IPS-20b (cell line): ENCODE data around the gene NAALADL1.

Experiments
- H3K27ac ChIP-seq: one replicate; pipeline ENCODE4 v1.5.1; 2013; ENCODE audit warnings: low read length
- H3K27me3 ChIP-seq: 2 replicates; pipeline ENCODE4 v1.6.1; 2013; ENCODE audit warnings: mild to moderate bottlenecking, low read length, inconsistent platforms; ENCODE audit not compliant: insufficient read depth
- H3K36me3 ChIP-seq: 2 replicates; pipeline ENCODE4 v1.6.1; 2013; ENCODE audit warnings: low read depth, mild to moderate bottlenecking, inconsistent platforms, low read length, moderate library complexity; ENCODE audit not compliant: insufficient read depth
- H3K4me1 ChIP-seq: 2 replicates; pipeline ENCODE4 v1.6.1; 2013; ENCODE audit warnings: mild to moderate bottlenecking, control low read depth, inconsistent platforms, low read length, moderate library complexity; ENCODE audit not compliant: insufficient read depth
- H3K4me3 ChIP-seq: 2 replicates; pipeline ENCODE4 v1.5.1; 2013; ENCODE audit warnings: mild to moderate bottlenecking, low read length, inconsistent platforms
- H3K9ac ChIP-seq: 2 replicates; pipeline ENCODE4 v1.6.1; 2013; ENCODE audit warnings: low read depth, mild to moderate bottlenecking, inconsistent platforms, low read length, moderate library complexity
- H3K9me3 ChIP-seq: 2 replicates; pipeline ENCODE4 v1.6.1; 2013; ENCODE audit warnings: mild to moderate bottlenecking, low read depth, low read length, inconsistent platforms; ENCODE audit not compliant: insufficient read depth

NAALADL1 gene

GRCh38 chr11:65059959-65060824 is 1.8 kb upstream of the NAALADL1 start:
- Histone ChIP-seq H3K4me3 (no peak overlapping the region), H3K9ac (no peak overlapping the region), H3K27ac (no peak overlapping the region), H3K4me1 (no peaks in the 10 kb centered on the region), H3K9me3 (no peaks in the 10 kb centered on the region), H3K27me3 (no peaks in the 10 kb centered on the region), H3K36me3 (no peaks in the 10 kb centered on the region)

- H3K27ac ChIP-seq, result no peak overlapping the region
- no peaks in the 10 kb centered on the region for H3K4me1 ChIP-seq
- H3K27me3 ChIP-seq, result no peaks in the 10 kb centered on the region
- no peaks in the 10 kb centered on the region for H3K9me3 ChIP-seq
- no peak overlapping the region for H3K4me3 ChIP-seq
- no peak overlapping the region; the same call in 1 of the 2 replicates for H3K9ac ChIP-seq
- no peaks in the 10 kb centered on the region for H3K36me3 ChIP-seq
Measured at GRCh38 chr11:65059523-65059922, 1.2 kb upstream of the NAALADL1 start.

- no peaks in the 10 kb centered on the region for H3K36me3 ChIP-seq
- no peaks in the 10 kb centered on the region for H3K27me3 ChIP-seq
- no peak overlapping the region for H3K4me3 ChIP-seq
- no peak overlapping the region for H3K27ac ChIP-seq
- no peak overlapping the region for H3K9ac ChIP-seq
- no peaks in the 10 kb centered on the region for H3K9me3 ChIP-seq
- H3K4me1 ChIP-seq, result no peaks in the 10 kb centered on the region
Measured at GRCh38 chr11:65058012-65058411, 341 bp downstream of the NAALADL1 start.

GRCh38 chr11:65057526-65057925 is 827 bp downstream of the NAALADL1 start:
- Histone ChIP-seq H3K9ac (no peak overlapping the region), H3K4me3 (no peak overlapping the region), H3K27ac (no peak overlapping the region), H3K9me3 (no peaks in the 10 kb centered on the region), H3K27me3 (no peaks in the 10 kb centered on the region), H3K36me3 (no peaks in the 10 kb centered on the region), H3K4me1 (no peaks in the 10 kb centered on the region)

- Histone ChIP-seq H3K9ac (no peak overlapping the region), H3K9me3 (no peaks in the 10 kb centered on the region), H3K36me3 (no peaks in the 10 kb centered on the region), H3K4me3 (no peak overlapping the region), H3K27ac (no peak overlapping the region), H3K4me1 (no peaks in the 10 kb centered on the region), H3K27me3 (no peaks in the 10 kb centered on the region)
Measured at GRCh38 chr11:65056999-65057398, 1.4 kb downstream of the NAALADL1 start.

- Histone ChIP-seq H3K36me3 (no peaks in the 10 kb centered on the region), H3K9ac (no peak overlapping the region), H3K4me1 (no peaks in the 10 kb centered on the region), H3K4me3 (no peak overlapping the region), H3K27me3 (no peaks in the 10 kb centered on the region), H3K27ac (no peak overlapping the region), H3K9me3 (no peaks in the 10 kb centered on the region)
Measured at GRCh38 chr11:65055538-65055937, 2.8 kb downstream of the NAALADL1 start.

GRCh38 chr11:65053827-65054508 is 4.4 kb downstream of the NAALADL1 start:
- Histone ChIP-seq H3K27ac (no peak overlapping the region), H3K36me3 (no peaks in the 10 kb centered on the region), H3K4me1 (no peaks in the 10 kb centered on the region), H3K9ac (no peak overlapping the region), H3K4me3 (no peak overlapping the region), H3K27me3 (no peaks in the 10 kb centered on the region), H3K9me3 (no peaks in the 10 kb centered on the region)

GRCh38 chr11:65051398-65051858 is 6.9 kb downstream of the NAALADL1 start:
- Histone ChIP-seq H3K27ac (no peak overlapping the region), H3K9ac (no peak overlapping the region)

GRCh38 chr11:65047581-65048422 is 10.6 kb downstream of the NAALADL1 start:
- Histone ChIP-seq H3K27me3 (peaks cover 4% of the 10 kb centered on the region; the same call in 1 of the 2 replicates), H3K9me3 (no peaks in the 10 kb centered on the region), H3K9ac (no peak overlapping the region), H3K4me3 (peak overlapping the region; percentile 43; the same call in 1 of the 2 replicates), H3K27ac (no peak overlapping the region), H3K4me1 (no peaks in the 10 kb centered on the region), H3K36me3 (peaks cover 22% of the 10 kb centered on the region)

More at GRCh38 chr11:65051398-65051858, 6.9 kb downstream of the NAALADL1 start:
- no peaks in the 10 kb centered on the region for H3K9me3 ChIP-seq
- H3K4me3 ChIP-seq, result no peak overlapping the region
- no peaks in the 10 kb centered on the region for H3K36me3 ChIP-seq
- no peaks in the 10 kb centered on the region for H3K4me1 ChIP-seq
- H3K27me3 ChIP-seq, result peaks cover 4% of the 10 kb centered on the region; the same call in 1 of the 2 replicates

GRCh38 chr11:65045728-65046127 is 12.6 kb downstream of the NAALADL1 start:
- Histone ChIP-seq H3K4me1 (no peaks in the 10 kb centered on the region), H3K27ac (no peak overlapping the region), H3K9ac (no peak overlapping the region), H3K36me3 (peaks cover 22% of the 10 kb centered on the region), H3K27me3 (peaks cover 4% of the 10 kb centered on the region; the same call in 1 of the 2 replicates), H3K4me3 (no peak overlapping the region), H3K9me3 (no peaks in the 10 kb centered on the region)

- H3K9me3 ChIP-seq, result no peaks in the 10 kb centered on the region
- no peaks in the 10 kb centered on the region for H3K4me1 ChIP-seq
- no peak overlapping the region for H3K4me3 ChIP-seq
- H3K9ac ChIP-seq, result no peak overlapping the region
- no peak overlapping the region for H3K27ac ChIP-seq
- peaks cover 4% of the 10 kb centered on the region; the same call in 1 of the 2 replicates for H3K27me3 ChIP-seq
- H3K36me3 ChIP-seq, result peaks cover 22% of the 10 kb centered on the region
Measured at GRCh38 chr11:65045061-65045460, 13.3 kb downstream of the NAALADL1 start.
